Nephron (organoid): Measurements from ENCODE around the gene CUL9.
A peak's percentile ranks its signal among the peaks of the same experiment; 100 is the strongest.

Source experiments
- H3K27ac Mint-ChIP-seq, 3 experiments: 2 replicates each; pipeline ENCODE4 v1.8.0; 2020; ENCODE audit warnings: mixed read lengths in 3 of 3, mild to moderate bottlenecking in 2 of 3, moderate library complexity in 1 of 3
- H3K27me3 Mint-ChIP-seq: 2 replicates; pipeline ENCODE4 v1.8.0; 2021; ENCODE audit warnings: low read depth, mild to moderate bottlenecking, moderate library complexity, mixed read lengths
- H3K36me3 Mint-ChIP-seq: 2 replicates; pipeline ENCODE4 v1.8.0; 2020; ENCODE audit warnings: low read depth, mixed read lengths
- H3K4me1 Mint-ChIP-seq: 2 replicates; pipeline ENCODE4 v1.8.0; 2020; ENCODE audit warnings: mixed read lengths
- H3K4me3 Mint-ChIP-seq, 3 experiments: 2 replicates each; pipeline ENCODE4 v1.8.0; 2020; ENCODE audit warnings: mild to moderate bottlenecking in 3 of 3, mixed read lengths in 3 of 3, moderate library complexity in 2 of 3
- H3K9me3 Mint-ChIP-seq: 2 replicates; pipeline ENCODE4 v1.8.0; 2020; ENCODE audit warnings: mixed read lengths
- TF ChIP-seq, protein P1 (sequence below), 3 experiments: fragments of 200-600 bp; sonication (generic); IDR thresholded peaks; one replicate each; pipeline ENCODE4 v1.5.0; 2021; ENCODE audit warnings: antibody characterized with exemption in 3 of 3; ENCODE audit not compliant: unreplicated experiment in 3 of 3

Gene CUL9

DNA sequence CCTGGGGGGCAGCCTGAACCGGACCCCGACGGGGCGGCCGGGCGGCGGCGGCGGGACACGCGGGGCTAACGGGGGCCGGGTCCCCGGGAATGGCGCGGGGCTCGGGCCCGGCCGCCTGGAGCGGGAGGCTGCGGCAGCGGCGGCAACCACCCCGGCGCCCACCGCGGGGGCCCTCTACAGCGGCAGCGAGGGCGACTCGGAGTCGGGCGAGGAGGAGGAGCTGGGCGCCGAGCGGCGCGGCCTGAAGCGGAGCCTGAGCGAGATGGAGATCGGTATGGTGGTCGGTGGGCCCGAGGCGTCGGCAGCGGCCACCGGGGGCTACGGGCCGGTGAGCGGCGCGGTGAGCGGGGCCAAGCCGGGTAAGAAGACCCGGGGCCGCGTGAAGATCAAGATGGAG is 10.3 kb upstream of the CUL9 start:
- peaks cover 29% of the 10 kb centered on the region for H3K4me1 Mint-ChIP-seq
- peaks cover 17% of the 10 kb centered on the region for H3K36me3 Mint-ChIP-seq
- peak overlapping the region; percentile 88 to 95 (median 94) for H3K27ac Mint-ChIP-seq
- H3K9me3 Mint-ChIP-seq = no peaks in the 10 kb centered on the region
- TF ChIP-seq, protein P1, sequence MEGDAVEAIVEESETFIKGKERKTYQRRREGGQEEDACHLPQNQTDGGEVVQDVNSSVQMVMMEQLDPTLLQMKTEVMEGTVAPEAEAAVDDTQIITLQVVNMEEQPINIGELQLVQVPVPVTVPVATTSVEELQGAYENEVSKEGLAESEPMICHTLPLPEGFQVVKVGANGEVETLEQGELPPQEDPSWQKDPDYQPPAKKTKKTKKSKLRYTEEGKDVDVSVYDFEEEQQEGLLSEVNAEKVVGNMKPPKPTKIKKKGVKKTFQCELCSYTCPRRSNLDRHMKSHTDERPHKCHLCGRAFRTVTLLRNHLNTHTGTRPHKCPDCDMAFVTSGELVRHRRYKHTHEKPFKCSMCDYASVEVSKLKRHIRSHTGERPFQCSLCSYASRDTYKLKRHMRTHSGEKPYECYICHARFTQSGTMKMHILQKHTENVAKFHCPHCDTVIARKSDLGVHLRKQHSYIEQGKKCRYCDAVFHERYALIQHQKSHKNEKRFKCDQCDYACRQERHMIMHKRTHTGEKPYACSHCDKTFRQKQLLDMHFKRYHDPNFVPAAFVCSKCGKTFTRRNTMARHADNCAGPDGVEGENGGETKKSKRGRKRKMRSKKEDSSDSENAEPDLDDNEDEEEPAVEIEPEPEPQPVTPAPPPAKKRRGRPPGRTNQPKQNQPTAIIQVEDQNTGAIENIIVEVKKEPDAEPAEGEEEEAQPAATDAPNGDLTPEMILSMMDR (IDR thresholded peaks at IDR 0.05; ENCODE audit: unreplicated experiment in 3 of 3) = no peak
- peaks cover 4% of the 10 kb centered on the region for H3K27me3 Mint-ChIP-seq
- peak overlapping the region; percentile 94 to 95 (median 95) for H3K4me3 Mint-ChIP-seq

DNA sequence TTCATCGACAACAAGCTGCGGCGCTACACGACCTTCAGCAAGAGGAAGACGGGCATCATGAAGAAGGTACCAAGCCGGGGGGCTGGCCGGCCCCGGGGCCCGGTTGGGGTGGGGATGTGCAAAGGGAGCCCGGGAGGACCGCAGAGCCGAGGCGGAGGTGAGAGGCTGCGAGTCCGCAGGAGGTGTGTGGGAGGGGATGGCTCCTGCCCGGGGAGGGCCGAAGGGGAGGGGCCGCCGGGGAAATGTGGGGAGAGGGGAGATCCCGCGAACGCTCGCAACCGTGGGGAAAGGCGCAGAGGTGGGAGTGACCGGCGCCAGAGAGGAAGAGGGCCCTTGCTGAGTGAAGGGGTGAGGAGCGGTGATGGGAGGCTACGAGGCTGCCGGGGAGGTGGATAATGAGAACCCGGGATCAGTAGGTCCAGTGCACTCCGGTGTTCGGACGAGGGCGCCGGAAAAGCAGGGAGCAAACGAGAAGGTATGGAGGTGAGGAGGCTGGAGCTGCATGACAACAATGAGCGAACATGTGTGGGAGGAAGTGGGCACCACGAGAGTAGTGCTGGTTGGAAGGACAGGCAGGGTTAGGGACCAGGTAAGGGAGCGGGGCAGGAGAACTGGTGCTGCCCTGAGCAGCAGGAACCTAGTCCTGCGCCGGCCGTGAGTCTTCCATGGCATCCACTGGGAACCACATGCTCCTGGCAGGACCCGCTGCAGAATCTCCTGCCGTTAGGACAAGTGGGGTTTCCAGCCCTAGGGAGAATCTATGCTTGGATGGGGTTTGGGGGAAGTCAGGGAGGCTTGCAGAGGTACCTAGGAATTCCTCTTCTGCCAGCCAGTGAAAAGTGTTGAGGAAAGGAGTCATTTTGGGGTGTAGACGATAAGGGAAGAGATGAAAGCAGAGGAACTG is 9.6 kb upstream of the CUL9 start:
- Mint-ChIP-seq H3K27me3 (peaks cover 4% of the 10 kb centered on the region), H3K4me1 (peaks cover 29% of the 10 kb centered on the region), H3K9me3 (no peaks in the 10 kb centered on the region), H3K27ac (peak overlapping the region; percentile 88 to 95 (median 94)), H3K4me3 (peak overlapping the region; percentile 94 to 95 (median 95)), H3K36me3 (peaks cover 18% of the 10 kb centered on the region)
- TF ChIP-seq, protein P1 (IDR thresholded peaks at IDR 0.05; ENCODE audit: unreplicated experiment in 3 of 3) = no peak

DNA sequence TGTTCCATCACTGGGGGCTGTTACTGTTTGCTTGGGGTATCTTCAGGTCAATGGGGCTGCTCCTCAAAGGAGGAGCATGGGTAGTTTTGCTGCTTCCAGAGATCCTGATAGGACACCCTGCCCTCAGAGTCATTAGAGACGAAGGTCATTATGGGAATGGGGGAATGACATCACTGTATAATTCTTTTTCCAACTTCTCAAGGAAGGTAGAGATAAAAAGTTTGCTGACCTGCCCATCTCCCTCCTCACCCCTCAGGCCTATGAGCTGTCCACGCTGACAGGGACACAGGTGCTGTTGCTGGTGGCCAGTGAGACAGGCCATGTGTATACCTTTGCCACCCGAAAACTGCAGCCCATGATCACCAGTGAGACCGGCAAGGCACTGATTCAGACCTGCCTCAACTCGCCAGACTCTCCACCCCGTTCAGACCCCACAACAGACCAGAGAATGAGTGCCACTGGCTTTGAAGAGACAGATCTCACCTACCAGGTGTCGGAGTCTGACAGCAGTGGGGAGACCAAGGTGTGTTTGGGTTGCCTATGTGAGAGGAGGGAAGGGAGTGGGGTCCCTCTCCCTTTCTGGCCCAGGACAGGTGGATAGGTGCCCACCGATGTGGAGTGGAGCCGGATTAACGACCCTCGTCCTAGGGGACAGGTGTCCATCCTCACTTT is 8.3 kb upstream of the CUL9 start:
- H3K27me3 Mint-ChIP-seq = peaks cover 4% of the 10 kb centered on the region
- H3K4me3 Mint-ChIP-seq = peak overlapping the region; percentile 94 to 95 (median 95)
- peaks cover 28% of the 10 kb centered on the region for H3K36me3 Mint-ChIP-seq
- TF ChIP-seq, protein P1 (IDR thresholded peaks at IDR 0.05; ENCODE audit: unreplicated experiment in 3 of 3) = no peak
- no peaks in the 10 kb centered on the region for H3K9me3 Mint-ChIP-seq
- peaks cover 29% of the 10 kb centered on the region for H3K4me1 Mint-ChIP-seq
- peak overlapping the region; percentile 88 to 95 (median 94) for H3K27ac Mint-ChIP-seq

DNA sequence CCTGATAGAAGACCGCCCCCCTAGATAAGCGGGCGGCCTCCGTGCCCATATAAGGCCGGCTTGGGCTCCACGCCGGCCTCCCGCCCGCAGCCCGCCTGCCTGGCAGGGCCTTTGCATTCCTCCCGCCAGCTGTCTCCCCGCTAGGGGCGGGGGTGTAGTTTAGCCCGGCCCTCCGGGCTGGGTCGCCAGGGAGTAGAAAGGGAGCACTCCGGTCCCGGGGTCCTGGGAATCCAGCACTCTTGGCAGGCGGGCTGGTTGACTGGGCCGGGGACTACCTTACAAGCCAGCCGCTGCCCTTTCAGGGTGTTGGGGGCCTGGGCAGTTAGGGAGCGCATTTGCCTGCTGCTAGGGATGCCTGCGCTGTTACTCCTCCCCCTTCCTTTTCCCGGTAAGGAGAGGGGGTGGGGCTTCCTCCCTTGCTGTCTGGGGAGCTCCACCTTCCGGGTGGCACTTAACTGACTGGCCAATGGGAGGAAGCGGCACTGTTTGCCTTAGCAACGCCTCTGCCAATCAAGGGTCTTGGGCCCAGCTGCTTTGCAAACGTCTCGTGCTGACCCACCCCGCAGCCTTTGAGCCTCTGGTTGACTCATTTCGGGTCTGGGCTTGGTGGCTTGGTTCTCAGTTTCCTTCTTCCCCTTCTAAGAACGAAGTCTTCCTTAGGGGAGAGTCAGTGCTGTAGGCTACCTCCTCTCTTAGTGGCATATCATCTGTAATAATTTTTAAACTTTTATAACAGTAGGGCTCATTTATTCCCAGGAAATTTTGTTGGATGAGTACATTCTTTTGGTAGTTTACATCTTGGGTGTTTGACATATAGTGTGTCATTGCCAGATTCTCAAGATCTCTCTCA is 7.5 kb upstream of the CUL9 start:
- Mint-ChIP-seq H3K27ac (peak overlapping the region; percentile 88 to 95 (median 94)), H3K36me3 (peaks cover 29% of the 10 kb centered on the region), H3K9me3 (no peaks in the 10 kb centered on the region), H3K4me1 (peaks cover 29% of the 10 kb centered on the region), H3K4me3 (peak overlapping the region; percentile 94 to 95 (median 95)), H3K27me3 (peaks cover 4% of the 10 kb centered on the region)
- TF ChIP-seq, protein P1 (IDR thresholded peaks at IDR 0.05; ENCODE audit: unreplicated experiment in 3 of 3) = peak in 1 of 3 experiments; percentile 9

DNA sequence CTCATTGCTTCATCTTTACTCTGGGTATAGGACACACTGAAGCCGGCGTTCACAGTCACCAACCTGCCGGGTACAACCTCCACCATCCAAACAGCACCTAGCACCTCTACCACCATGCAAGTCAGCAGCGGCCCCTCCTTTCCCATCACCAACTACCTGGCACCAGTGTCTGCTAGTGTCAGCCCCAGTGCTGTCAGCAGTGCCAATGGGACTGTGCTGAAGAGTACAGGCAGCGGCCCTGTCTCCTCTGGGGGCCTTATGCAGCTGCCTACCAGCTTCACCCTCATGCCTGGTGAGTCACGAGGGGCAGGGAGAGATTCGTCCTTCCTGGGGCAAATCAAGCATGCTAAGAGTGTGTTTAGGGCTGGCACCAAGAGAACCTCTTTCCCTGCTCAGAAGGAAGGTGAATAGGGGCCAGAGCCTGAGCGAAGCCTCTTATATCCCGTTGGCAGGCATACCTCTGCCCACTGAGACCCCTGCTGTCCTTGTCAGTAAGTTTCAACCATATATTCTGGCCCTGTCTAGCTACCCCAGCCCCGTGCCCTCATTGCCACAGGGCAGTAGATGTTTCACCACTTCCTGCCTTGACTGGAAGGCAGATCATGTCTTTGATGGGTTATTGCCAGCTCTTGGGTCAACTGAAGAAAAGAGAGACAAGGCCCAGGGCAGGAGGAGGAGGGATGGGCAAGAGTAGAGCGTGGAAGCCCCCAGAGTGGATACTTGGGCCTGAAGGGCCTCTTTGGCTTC is 6.1 kb upstream of the CUL9 start:
- Mint-ChIP-seq H3K27ac (no peak overlapping the region), H3K27me3 (peaks cover 4% of the 10 kb centered on the region), H3K9me3 (no peaks in the 10 kb centered on the region), H3K36me3 (peaks cover 29% of the 10 kb centered on the region), H3K4me1 (peaks cover 33% of the 10 kb centered on the region), H3K4me3 (no peak overlapping the region)
- TF ChIP-seq, protein P1 (IDR thresholded peaks at IDR 0.05; ENCODE audit: unreplicated experiment in 3 of 3) = no peak
